HG03520 (cell line): ENCODE results near the gene NR5A2.
"Not testable (repeated sequence)": the region's sequence is repeated elsewhere in the genome, so short reads cannot be mapped to it uniquely, and the experiment has no call there.

Experiments used
- ATAC-seq: cut with Tn5 transposase; IDR thresholded peaks from one replicate; pipeline ENCODE4 v1.9.1; 2021; ENCODE audit warnings: mild to moderate bottlenecking, moderate library complexity; ENCODE audit not compliant: unreplicated experiment

NR5A2 gene

DNA sequence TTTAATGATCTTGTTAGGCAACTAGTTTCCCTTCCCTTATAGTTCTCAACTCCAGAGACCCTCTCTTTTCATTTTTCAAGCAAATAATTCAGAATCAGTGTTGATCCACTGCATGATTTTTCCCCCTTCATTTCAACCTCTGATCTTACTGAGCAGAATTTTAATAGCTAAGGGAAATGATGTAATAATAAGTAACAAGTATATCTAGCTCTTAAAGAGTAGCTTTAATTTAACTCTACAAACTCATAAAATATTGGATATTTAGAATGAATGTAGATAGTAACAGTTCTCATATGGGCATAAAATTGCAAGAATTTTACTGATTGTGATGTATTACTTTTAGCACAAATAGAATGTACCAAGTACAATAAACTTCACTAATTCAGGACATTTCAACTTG, 130.2 kb downstream of the NR5A2 start:
- no peak for ATAC-seq

DNA sequence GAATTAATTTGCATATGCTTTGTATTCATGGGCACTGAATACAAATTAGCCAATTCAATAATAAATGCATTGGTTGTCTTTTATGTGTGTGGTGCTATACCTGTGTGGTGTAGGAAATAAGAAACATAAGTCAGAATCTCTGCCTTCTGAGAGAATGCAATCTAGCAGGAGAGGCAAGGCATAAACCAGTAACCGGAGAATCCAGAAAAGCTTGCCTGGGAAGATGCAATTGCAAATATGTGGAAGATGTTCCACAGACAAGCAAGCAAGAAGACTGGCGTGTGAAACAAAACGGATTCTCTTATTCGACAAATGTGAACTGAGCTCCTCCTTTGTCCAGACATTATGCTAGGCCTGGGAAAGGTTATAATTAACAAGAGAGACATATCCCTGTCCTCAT, 134.3 kb downstream of the NR5A2 start:
- ATAC-seq: no peak

GRCh38 chr1:200162258-200162657, 134.7 kb downstream of the NR5A2 start:
- ATAC-seq: no peak

- ATAC-seq: no peak
Observed at GRCh38 chr1:200162877-200163276, 135.4 kb downstream of the NR5A2 start.

- ATAC-seq: no peak
Observed at GRCh38 chr1:200163911-200164310, 136.4 kb downstream of the NR5A2 start.

GRCh38 chr1:200165493-200166220, 138.1 kb downstream of the NR5A2 start:
- no peak for ATAC-seq

DNA sequence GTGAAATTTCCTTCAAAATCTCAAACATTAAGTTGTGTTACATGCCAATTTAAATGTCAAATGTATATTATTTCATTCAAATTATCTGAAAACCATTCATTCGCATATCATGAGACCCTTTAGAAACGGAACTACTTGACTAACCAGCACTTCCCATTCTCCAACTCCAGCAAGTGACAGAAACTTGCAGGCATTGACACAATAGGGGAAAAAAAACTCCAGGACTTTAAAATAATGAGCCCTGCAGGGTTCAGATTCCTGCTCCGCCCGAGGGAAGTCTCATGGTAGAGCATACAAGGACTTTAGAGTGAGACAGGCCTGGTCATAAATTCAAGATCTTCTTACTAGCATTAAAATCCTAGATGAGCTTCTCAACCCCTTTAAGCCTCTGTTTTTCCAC, 138.9 kb downstream of the NR5A2 start:
- ATAC-seq: no peak

- no peak for ATAC-seq
Observed at GRCh38 chr1:200168926-200169325, 141.4 kb downstream of the NR5A2 start.

GRCh38 chr1:200172311-200172710, 144.8 kb downstream of the NR5A2 start:
- no peak for ATAC-seq

DNA sequence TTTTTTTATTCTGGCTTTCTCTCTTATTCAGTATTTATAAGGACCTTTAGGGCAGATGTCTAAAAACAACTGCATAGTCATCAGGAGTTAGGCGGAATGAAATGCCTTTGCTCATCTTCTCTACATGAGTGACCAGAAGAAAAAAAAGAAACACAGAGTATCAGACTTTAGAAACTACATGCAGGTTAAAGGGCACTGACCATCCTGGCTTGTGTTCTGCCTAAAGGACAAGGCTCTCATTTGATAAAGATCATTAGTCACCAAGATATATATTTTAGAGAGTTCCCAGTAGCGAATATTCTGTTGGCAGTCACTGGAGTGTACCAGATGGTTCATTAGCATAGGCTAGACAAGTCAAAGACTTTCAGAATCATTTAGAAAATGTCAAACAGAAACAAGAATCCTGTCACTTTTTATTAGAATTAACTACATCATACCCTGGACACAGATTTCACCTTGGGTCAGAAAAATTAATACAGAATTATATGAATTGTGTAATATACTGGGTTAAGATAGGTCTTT, 145.6 kb downstream of the NR5A2 start:
- ATAC-seq: no peak

DNA sequence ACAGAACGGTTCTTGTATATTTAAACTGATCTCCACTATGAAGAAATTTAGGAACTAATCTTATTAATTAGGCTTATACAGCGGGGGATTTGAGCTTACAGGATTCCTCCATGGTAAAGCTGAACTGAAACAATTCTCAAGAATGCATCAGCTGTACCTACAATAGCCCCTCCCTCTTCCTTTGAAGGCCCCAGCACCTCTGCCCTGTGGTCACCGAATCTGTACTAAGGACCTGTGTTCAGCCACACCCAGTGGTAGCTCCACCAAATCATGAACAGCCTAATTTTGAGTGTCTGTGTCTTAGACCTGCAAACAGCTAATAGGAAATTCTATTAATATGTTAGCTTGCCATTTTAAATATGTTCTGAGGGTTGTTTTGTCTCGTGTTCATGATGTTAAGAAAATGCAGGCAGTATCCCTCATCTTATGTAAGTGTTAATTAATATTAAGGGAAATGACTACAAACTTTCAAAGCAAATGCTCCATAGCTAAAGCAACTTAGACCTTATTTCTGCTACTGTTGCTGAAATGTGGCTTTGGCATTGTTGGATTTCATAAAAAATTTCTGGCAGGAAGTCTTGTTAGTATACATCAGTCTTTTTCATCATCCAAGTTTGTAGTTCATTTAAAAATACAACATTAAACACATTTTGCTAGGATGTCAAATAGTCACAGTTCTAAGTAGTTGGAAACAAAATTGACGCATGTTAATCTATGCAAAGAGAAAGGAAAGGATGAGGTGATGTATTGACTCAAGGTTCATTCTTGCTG, 147.2 kb downstream of the NR5A2 start:
- ATAC-seq: no peak

- ATAC-seq: no peak
Observed at GRCh38 chr1:200176181-200176580, 148.7 kb downstream of the NR5A2 start.

DNA sequence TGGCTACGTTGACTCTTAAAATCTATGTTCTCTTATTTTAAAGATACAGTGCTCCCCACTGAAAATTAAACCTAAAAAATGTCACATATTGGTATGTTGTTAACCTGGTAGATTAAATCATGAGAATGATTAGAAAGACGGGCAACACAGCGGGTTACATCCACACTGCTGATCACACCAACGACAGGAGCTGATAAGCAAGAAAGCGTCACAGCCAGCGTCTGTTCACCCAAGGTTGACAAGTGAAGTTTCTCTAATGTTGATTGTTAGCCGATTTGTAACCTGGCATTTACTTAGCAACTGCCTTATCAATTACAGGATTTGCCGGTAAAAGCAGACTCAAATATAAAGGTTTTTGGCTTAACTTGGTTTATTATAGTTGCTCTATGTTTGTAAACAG, 149.3 kb downstream of the NR5A2 start:
- no peak for ATAC-seq

DNA sequence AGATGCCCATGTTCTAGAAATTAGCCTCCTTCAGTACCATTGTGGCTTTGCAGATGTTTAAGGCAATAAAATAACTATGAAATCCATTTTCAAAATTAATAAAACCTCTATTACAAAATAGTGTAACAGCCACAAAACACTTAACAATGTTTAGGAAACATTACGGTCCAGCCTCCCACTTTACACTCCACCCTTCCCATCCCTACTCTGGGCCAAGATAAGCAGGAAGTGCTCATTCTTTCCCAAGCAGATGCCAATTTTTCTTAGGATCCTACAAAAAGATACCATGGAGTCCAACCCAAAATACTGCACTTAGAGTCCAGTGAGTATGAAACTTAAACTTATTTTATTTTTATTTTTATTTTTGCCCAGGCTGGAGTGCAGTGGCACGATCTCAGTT, 150.8 kb downstream of the NR5A2 start:
- no peak for ATAC-seq

- ATAC-seq: no peak
Observed at GRCh38 chr1:200179126-200179780, 151.7 kb downstream of the NR5A2 start.

GRCh38 chr1:200179781-200180160, 152.3 kb downstream of the NR5A2 start:
- ATAC-seq: no peak

- no peak for ATAC-seq
Observed at GRCh38 chr1:200180821-200181220, 153.3 kb downstream of the NR5A2 start.

- no peak for ATAC-seq
Observed at GRCh38 chr1:200181861-200182260, 154.4 kb downstream of the NR5A2 start.

DNA sequence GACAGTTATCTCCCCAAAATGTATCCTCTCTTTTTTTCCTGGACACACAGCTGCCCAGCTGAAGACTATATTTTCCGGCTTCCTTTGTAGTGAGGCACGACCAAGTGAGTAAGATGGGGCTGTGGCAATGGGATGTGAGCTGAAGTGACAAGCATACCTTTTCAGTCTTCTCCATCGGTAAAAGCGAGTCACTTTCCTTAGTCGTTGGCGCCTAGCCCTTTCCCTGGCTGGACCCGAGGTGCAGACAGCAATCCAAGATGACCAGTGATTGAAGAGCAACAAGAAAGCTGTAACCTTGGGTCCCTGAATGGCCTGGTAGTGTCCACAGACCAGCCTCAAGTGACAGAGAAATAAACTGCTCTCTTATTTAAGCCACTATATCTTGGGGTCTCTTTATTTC, 155.2 kb downstream of the NR5A2 start:
- ATAC-seq: no peak

- ATAC-seq: no peak
Observed at GRCh38 chr1:200183637-200184036, 156.1 kb downstream of the NR5A2 start.

- no peak for ATAC-seq
Observed at GRCh38 chr1:200184196-200184595, 156.7 kb downstream of the NR5A2 start.

GRCh38 chr1:200185191-200185590, 157.7 kb downstream of the NR5A2 start:
- not testable (repeated sequence) for ATAC-seq
